Hepatocyte (in vitro differentiated cells): ENCODE measurements around the gene KRT7. TPM values are rescaled to one million over a fixed set of nuclear protein-coding genes. Genes with fewer than 3 reads are reported as not detected.

Experiments used
- DNase-seq: peaks from one replicate; pipeline ENCODE4 v3.0.0-alpha.2; 2016; ENCODE audit warnings: low spot score
- H2AFZ ChIP-seq: fragments of 200-600 bp; sonication (generic); 2 replicates; pipeline ENCODE4 v1.6.0; 2016; ENCODE audit warnings: antibody characterized with exemption, mild to moderate bottlenecking
- H3K27ac ChIP-seq: fragments of 200-600 bp; sonication (generic); 2 replicates; pipeline ENCODE4 v1.5.1; 2016; ENCODE audit warnings: mild to moderate bottlenecking
- H3K27me3 ChIP-seq: fragments of 200-600 bp; sonication (generic); 2 replicates; pipeline ENCODE4 v1.6.1; 2016
- H3K36me3 ChIP-seq: fragments of 200-600 bp; sonication (generic); replicated peaks from 2 replicates; pipeline ENCODE4 v1.5.1; 2016; ENCODE audit warnings: low read depth; ENCODE audit not compliant: insufficient read depth
- H3K4me1 ChIP-seq: fragments of 200-600 bp; sonication (generic); 2 replicates; pipeline ENCODE4 v1.5.1; 2016; ENCODE audit warnings: mild to moderate bottlenecking, moderate library complexity; ENCODE audit not compliant: insufficient read depth
- H3K4me2 ChIP-seq: fragments of 200-600 bp; sonication (generic); 2 replicates; pipeline ENCODE4 v1.6.0; 2016
- H3K4me3 ChIP-seq: fragments of 200-600 bp; sonication (generic); 2 replicates; pipeline ENCODE4 v1.5.1; 2016; ENCODE audit warnings: mild to moderate bottlenecking
- H3K79me2 ChIP-seq: fragments of 200-600 bp; sonication (generic); 2 replicates; pipeline ENCODE4 v1.6.0; 2017; ENCODE audit warnings: mild to moderate bottlenecking
- H3K9me2 ChIP-seq: fragments of 200-600 bp; sonication (generic); replicated peaks from 2 replicates; pipeline ENCODE4 v1.6.0; 2017; ENCODE audit warnings: mild to moderate bottlenecking; ENCODE audit not compliant: insufficient read depth
- H3K9me3 ChIP-seq: fragments of 200-600 bp; sonication (generic); 2 replicates; pipeline ENCODE4 v1.5.1; 2016; ENCODE audit warnings: low read depth, mild to moderate bottlenecking
- H4K20me1 ChIP-seq: fragments of 200-600 bp; sonication (generic); 2 replicates; pipeline ENCODE4 v1.6.0; 2016; ENCODE audit warnings: mild to moderate bottlenecking; ENCODE audit not compliant: insufficient read depth, poor library complexity, severe bottlenecking
- EZH2 ChIP-seq: fragments of 200-600 bp; sonication (generic); IDR thresholded peaks from 2 replicates; pipeline ENCODE4 v1.6.1; 2016; ENCODE audit warnings: antibody characterized with exemption, mild to moderate bottlenecking, borderline replicate concordance
- EZH2phosphoT487 ChIP-seq: fragments of 200-600 bp; sonication (generic); IDR thresholded peaks from one replicate; pipeline ENCODE4 v1.6.1; 2018; ENCODE audit warnings: antibody characterized with exemption, mild to moderate bottlenecking, low read depth, moderate library complexity; ENCODE audit not compliant: unreplicated experiment, severe bottlenecking
- WGBS: methylation state at CpG from one replicate; pipeline ENCODE4 v1.1.6; 2016; ENCODE audit warnings: low lambda C conversion rate; ENCODE audit errors: missing lambda C conversion rate; 5-methylcytosine and 5-hydroxymethylcytosine counted together
- polyA plus RNA-seq: library from polyadenylated mRNA; unstranded; fragments of >200 nt; fragmentation: Nextera tagmentation; extraction: Ambion mirVana; gene quantifications from 2 replicates; pipeline ENCODE4 v1.2.1, GENCODE V29; 2016
- total RNA-seq: library from RNA; depleted of rRNA; stranded (reverse); fragments of >200 nt; gene quantifications from 2 replicates; pipeline ENCODE4 v1.2.3, GENCODE V29; 2014
- TF ChIP-seq, protein P1 (sequence below): fragments of 200-600 bp; sonication (generic); IDR thresholded peaks from 2 replicates; pipeline ENCODE4 v1.5.1; 2016; ENCODE audit warnings: antibody characterized with exemption, mild to moderate bottlenecking; ENCODE audit not compliant: poor library complexity

The KRT7 gene
- total and polyA plus RNA-seq, 2 experiments from 2014 or later: 27.1 to 33.3 TPM

DNA sequence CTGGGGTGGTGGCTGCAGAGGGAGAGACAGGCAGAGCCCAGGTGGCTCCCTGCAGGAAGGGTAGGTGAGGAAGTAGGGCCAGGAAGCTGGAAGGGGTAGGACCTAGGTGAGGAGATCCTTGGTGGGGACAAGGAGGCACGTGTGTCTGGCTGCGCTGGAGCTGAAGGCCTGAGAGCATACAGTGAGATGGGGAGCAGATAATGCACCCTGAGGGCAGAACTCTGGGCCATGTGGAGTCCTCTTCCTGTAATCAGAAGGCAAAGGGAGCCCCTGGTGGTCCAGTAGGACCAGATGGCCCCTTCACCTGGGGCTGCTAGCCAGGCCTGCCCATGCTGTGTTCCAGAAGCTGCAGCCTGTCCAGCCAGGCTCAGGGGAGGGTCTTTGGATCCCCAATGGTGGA, 25.9 kb upstream of the KRT7 start:
- no peaks in the 10 kb centered on the region for H3K9me2 ChIP-seq
- DNase-seq: no peak
- H2AFZ ChIP-seq: no peak overlapping the region
- no peaks in the 10 kb centered on the region for H3K27me3 ChIP-seq
- H3K4me2 ChIP-seq: no peak overlapping the region
- TF ChIP-seq, protein P1, sequence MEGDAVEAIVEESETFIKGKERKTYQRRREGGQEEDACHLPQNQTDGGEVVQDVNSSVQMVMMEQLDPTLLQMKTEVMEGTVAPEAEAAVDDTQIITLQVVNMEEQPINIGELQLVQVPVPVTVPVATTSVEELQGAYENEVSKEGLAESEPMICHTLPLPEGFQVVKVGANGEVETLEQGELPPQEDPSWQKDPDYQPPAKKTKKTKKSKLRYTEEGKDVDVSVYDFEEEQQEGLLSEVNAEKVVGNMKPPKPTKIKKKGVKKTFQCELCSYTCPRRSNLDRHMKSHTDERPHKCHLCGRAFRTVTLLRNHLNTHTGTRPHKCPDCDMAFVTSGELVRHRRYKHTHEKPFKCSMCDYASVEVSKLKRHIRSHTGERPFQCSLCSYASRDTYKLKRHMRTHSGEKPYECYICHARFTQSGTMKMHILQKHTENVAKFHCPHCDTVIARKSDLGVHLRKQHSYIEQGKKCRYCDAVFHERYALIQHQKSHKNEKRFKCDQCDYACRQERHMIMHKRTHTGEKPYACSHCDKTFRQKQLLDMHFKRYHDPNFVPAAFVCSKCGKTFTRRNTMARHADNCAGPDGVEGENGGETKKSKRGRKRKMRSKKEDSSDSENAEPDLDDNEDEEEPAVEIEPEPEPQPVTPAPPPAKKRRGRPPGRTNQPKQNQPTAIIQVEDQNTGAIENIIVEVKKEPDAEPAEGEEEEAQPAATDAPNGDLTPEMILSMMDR: no peak
- TF ChIP-seq EZH2 (no peak), EZH2phosphoT487 (no peak)
- H3K27ac ChIP-seq: no peak overlapping the region
- H3K9me3 ChIP-seq: no peaks in the 10 kb centered on the region
- H4K20me1 ChIP-seq: no peaks in the 10 kb centered on the region
- WGBS: 85% methylated on average over 2 of the region's 2 CpGs
- no peaks in the 10 kb centered on the region for H3K79me2 ChIP-seq
- H3K4me3 ChIP-seq: no peak overlapping the region
- H3K4me1 ChIP-seq: peaks cover 13% of the 10 kb centered on the region
- H3K36me3 ChIP-seq: no peaks in the 10 kb centered on the region

DNA sequence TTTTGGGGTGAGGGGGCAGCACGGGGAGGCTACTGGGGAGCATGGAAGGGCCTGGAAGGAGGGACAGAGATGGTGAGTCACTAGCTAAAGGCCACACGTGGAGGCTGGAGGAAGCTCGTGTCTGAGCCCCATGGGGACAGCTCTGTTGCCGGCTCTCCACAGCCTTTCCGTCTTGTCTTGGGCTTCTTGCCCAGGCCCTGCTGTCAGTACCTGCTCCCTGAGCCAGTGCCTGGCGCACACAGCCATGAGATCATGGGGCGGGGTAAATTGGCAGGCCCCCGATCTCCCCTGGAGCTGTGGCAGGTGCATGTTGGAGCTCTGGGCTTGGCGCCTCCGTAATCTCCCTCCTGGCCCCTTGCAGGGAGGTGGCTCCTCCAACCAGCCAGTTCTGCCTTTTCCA, 25.1 kb upstream of the KRT7 start:
- TF ChIP-seq EZH2phosphoT487 (no peak), EZH2 (no peak)
- TF ChIP-seq, protein P1: no peak
- Histone ChIP-seq H3K36me3 (no peaks in the 10 kb centered on the region), H3K4me1 (peaks cover 11% of the 10 kb centered on the region), H3K4me2 (no peak overlapping the region), H2AFZ (no peak overlapping the region), H3K79me2 (no peaks in the 10 kb centered on the region), H3K27me3 (no peaks in the 10 kb centered on the region), H3K4me3 (no peak overlapping the region), H3K9me3 (no peaks in the 10 kb centered on the region), H3K9me2 (no peaks in the 10 kb centered on the region), H3K27ac (no peak overlapping the region), H4K20me1 (no peaks in the 10 kb centered on the region)
- WGBS: 62% methylated on average over 10 of the region's 10 CpGs
- DNase-seq: no peak

DNA sequence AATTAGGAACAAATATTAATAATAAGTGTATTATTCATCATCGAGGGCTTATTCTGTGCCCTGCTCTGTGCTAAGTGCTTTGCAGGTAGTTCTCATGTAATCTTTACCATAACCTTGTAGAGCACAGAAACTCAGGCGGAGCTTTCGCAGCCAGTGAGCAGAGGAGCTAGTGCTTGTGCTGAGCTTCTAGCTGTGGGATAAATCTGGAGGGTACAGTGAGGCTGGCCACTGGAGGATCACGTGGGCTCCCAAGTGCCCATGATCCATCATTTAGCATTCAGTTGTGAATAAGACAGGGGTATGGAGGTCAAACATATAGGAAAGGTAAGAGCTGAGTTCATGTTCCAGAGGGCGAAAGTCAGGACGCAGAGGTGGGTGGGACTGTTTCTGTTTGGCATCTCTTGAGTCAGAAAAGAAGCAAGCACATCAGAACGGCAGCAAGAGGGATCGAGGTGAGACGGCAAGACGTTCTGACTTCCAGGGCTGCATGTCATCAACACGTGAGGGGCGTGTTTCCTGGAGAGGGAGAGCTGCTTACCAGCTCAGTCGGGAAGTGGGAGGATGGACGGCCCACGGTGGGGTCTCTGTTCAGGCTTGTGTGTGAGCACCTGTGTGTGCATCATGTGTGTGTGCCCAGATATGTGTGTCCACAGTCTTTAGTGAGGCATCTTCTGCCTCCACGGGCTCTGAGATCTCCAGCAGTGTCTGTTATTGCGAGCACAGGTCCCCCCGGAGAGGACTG, 24.4 kb upstream of the KRT7 start:
- H3K4me1 ChIP-seq: peaks cover 5% of the 10 kb centered on the region
- H3K27ac ChIP-seq: no peak overlapping the region
- WGBS: 85% methylated on average over 18 of the region's 18 CpGs
- H3K9me3 ChIP-seq: no peaks in the 10 kb centered on the region
- no peaks in the 10 kb centered on the region for H3K27me3 ChIP-seq
- H3K4me2 ChIP-seq: no peak overlapping the region
- no peaks in the 10 kb centered on the region for H4K20me1 ChIP-seq
- no peaks in the 10 kb centered on the region for H3K9me2 ChIP-seq
- TF ChIP-seq EZH2 (no peak), EZH2phosphoT487 (no peak)
- TF ChIP-seq, protein P1: no peak
- H3K79me2 ChIP-seq: no peaks in the 10 kb centered on the region
- no peak overlapping the region for H3K4me3 ChIP-seq
- H3K36me3 ChIP-seq: no peaks in the 10 kb centered on the region
- H2AFZ ChIP-seq: no peak overlapping the region
- DNase-seq: no peak

DNA sequence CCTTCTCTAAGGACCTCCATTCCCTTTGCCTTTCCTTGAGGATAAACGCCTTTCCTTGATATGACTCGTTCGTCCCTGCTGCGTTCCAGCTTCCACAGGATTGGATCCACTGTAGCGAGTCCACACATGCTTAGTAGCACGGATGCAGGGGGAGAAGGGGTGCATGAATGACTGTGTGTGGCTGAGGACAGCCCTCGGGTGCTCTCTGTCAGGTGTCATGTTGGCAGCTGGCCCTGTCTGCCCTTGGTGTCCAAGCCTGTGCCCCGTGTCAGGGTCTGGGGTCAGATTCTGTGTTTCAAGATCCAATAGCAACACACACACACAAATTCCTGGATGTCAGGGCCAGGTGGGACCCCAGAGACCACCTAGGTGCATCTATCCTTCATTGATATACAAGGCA, 23.7 kb upstream of the KRT7 start:
- Histone ChIP-seq H3K4me3 (no peak overlapping the region), H3K9me2 (no peaks in the 10 kb centered on the region), H4K20me1 (no peaks in the 10 kb centered on the region), H3K79me2 (no peaks in the 10 kb centered on the region), H3K9me3 (no peaks in the 10 kb centered on the region), H3K4me2 (no peak overlapping the region), H3K36me3 (no peaks in the 10 kb centered on the region), H3K27ac (no peak overlapping the region), H3K27me3 (no peaks in the 10 kb centered on the region), H2AFZ (no peak overlapping the region), H3K4me1 (no peaks in the 10 kb centered on the region)
- no peak for DNase-seq
- TF ChIP-seq EZH2 (no peak), EZH2phosphoT487 (no peak)
- TF ChIP-seq, protein P1: no peak
- WGBS: 82% methylated on average over 8 of the region's 8 CpGs
